ENCODE measurements around the gene CELF1. TPM values are rescaled to one million over a fixed set of nuclear protein-coding genes. Genes with fewer than 3 reads are reported as not detected.

The CELF1 gene
- total and polyA plus RNA-seq, 2 of the 4 experiments (the other 2 are of a cell fraction): 63.3 to 135 TPM

- WGBS, 2 experiments (ENCODE audit: extremely low coverage in 2 of 2, insufficient read length in 1 of 2): no CpG with 5 or more reads among the region's 1 CpG
- no peak overlapping the region for H3K56ac ChIP-seq (ENCODE audit: extremely low read depth, insufficient read depth, low read length)
- no peak overlapping the region for H3K14ac ChIP-seq (replicated peaks; ENCODE audit: low read depth, low read length)
- BruUV-seq (replicated peaks): no TSS peak
- no peak overlapping the region for H2BK20ac ChIP-seq (ENCODE audit: low read depth, low read length)
- H3K9me3 ChIP-seq (ENCODE audit: control insufficient read depth, insufficient read depth, low read length): no peaks in the 10 kb centered on the region
- peaks cover 6% of the 10 kb centered on the region for H3K4me1 ChIP-seq (ENCODE audit: control insufficient read depth, insufficient read depth, low read length)
- H3K9me1 ChIP-seq (ENCODE audit: insufficient read depth, low read length): peaks cover 9% of the 10 kb centered on the region
- intact Hi-C loops (cut with micrococcal nuclease): no loop called here
- H2AK9ac ChIP-seq (replicated peaks; ENCODE audit: low read depth, low read length, poor library complexity): no peak overlapping the region
- TF ChIP-seq USF2 (IDR thresholded peaks at IDR 0.05; ENCODE audit: low read depth, low read length) (peak; percentile 81), RCOR1 (IDR thresholded peaks at IDR 0.05; ENCODE audit: insufficient replicate concordance, low read length) (no peak), MXI1 (IDR thresholded peaks at IDR 0.05; ENCODE audit: borderline replicate concordance, low read depth, low read length) (peak; percentile 70), CEBPB (IDR thresholded peaks at IDR 0.05; ENCODE audit: low read depth, low read length) (no peak), BHLHE40 (IDR thresholded peaks at IDR 0.05; ENCODE audit: low read depth, low read length) (no peak), FOS (IDR thresholded peaks at IDR 0.05; ENCODE audit: low read depth, low read length) (peak; percentile 36; the same call in 1 of the 2 replicates), SMC3 (IDR thresholded peaks at IDR 0.05; ENCODE audit: low read depth, low read length) (no peak), MAZ (IDR thresholded peaks at IDR 0.05; ENCODE audit: borderline replicate concordance, low read depth, low read length) (no peak)
- no peak overlapping the region for H4K5ac ChIP-seq (ENCODE audit: low read depth, low read length)
- H3K9ac ChIP-seq (ENCODE audit: low read depth, low read length): no peak overlapping the region
- no peak overlapping the region for H2BK120ac ChIP-seq (ENCODE audit: low read depth, low read length)
- ChIA-PET POLR2A (ENCODE audit: unreplicated experiment) (no interaction called here), CTCF (interaction anchor here (0.9 kb wide), 1 partner anchor 20 kb away, joined by 7 read pairs; no protein-coding TSS in a partner anchor)
- peaks cover 28% of the 10 kb centered on the region for H3K36me3 ChIP-seq (ENCODE audit: control insufficient read depth, insufficient read depth, low read length)
- in situ Hi-C loops (cut with MboI; ENCODE audit: low sequenced_read_pairs): no loop called here
- dilution Hi-C loops (cut with HindIII; ENCODE audit: low sequenced_read_pairs, unreplicated experiment): no loop called here
- H2BK15ac ChIP-seq (ENCODE audit: low read depth, low read length): no peak overlapping the region
- no peak overlapping the region for H2AFZ ChIP-seq (replicated peaks; ENCODE audit: low read length, poor library complexity)
- ATAC-seq (ENCODE audit: low read depth) (peak; percentile 96), DNase-seq (peak; percentile 85)
- no peaks in the 10 kb centered on the region for H3K27me3 ChIP-seq (ENCODE audit: control insufficient read depth, insufficient read depth, low read length)
- no peak overlapping the region for H3K4ac ChIP-seq (ENCODE audit: low read depth, low read length)
- no peak overlapping the region for H3K23ac ChIP-seq (ENCODE audit: low read depth, low read length)
- H3K27ac ChIP-seq (ENCODE audit: insufficient read depth, low read length): no peak overlapping the region
- H3K18ac ChIP-seq (ENCODE audit: low read depth, low read length): no peak overlapping the region
- no peak overlapping the region for H3K4me2 ChIP-seq (ENCODE audit: low read depth, low read length)
- H4K20me1 ChIP-seq (ENCODE audit: insufficient read depth, low read length): peaks cover 13% of the 10 kb centered on the region; the same call in 1 of the 2 replicates
- H2BK5ac ChIP-seq (ENCODE audit: low read depth, low read length, poor library complexity, severe bottlenecking): peak overlapping the region; percentile 80
- H2AK5ac ChIP-seq (ENCODE audit: low read depth, low read length): no peak overlapping the region
- H4K91ac ChIP-seq (ENCODE audit: insufficient read depth, low read depth, low read length): no peak overlapping the region
- H4K8ac ChIP-seq (ENCODE audit: low read depth in 2 of 2, low read length in 2 of 2): no peak overlapping the region
- peaks cover 28 to 54% of the 10 kb centered on the region in 2 experiments for H3K79me1 ChIP-seq (ENCODE audit: low read depth in 1 of 2, low read length in 2 of 2)
- H3K4me3 ChIP-seq (ENCODE audit: insufficient read depth, low read depth, low read length): no peak overlapping the region
Observed at GRCh38 chr11:47571895-47572294, 19.0 kb upstream of the CELF1 start.

All from IMR-90 (cell line).